Nephron (organoid): ENCODE measurements around the gene HSD3B1.

ENCODE experiments used
- H3K27ac Mint-ChIP-seq, 3 experiments: 2 replicates each; pipeline ENCODE4 v1.8.0; 2020; ENCODE audit warnings: mixed read lengths in 3 of 3, mild to moderate bottlenecking in 2 of 3, moderate library complexity in 1 of 3
- H3K27me3 Mint-ChIP-seq: 2 replicates; pipeline ENCODE4 v1.8.0; 2021; ENCODE audit warnings: low read depth, mild to moderate bottlenecking, moderate library complexity, mixed read lengths
- H3K36me3 Mint-ChIP-seq: 2 replicates; pipeline ENCODE4 v1.8.0; 2020; ENCODE audit warnings: low read depth, mixed read lengths
- H3K4me1 Mint-ChIP-seq: 2 replicates; pipeline ENCODE4 v1.8.0; 2020; ENCODE audit warnings: mixed read lengths
- H3K4me3 Mint-ChIP-seq, 3 experiments: 2 replicates each; pipeline ENCODE4 v1.8.0; 2020; ENCODE audit warnings: mild to moderate bottlenecking in 3 of 3, mixed read lengths in 3 of 3, moderate library complexity in 2 of 3
- H3K9me3 Mint-ChIP-seq: 2 replicates; pipeline ENCODE4 v1.8.0; 2020; ENCODE audit warnings: mixed read lengths
- CTCF ChIP-seq, 3 experiments: fragments of 200-600 bp; sonication (generic); IDR thresholded peaks; one replicate each; pipeline ENCODE4 v1.5.0; 2021; ENCODE audit warnings: antibody characterized with exemption in 3 of 3; ENCODE audit not compliant: unreplicated experiment in 3 of 3

Gene HSD3B1

GRCh38 chr1:119475866-119476439, 31.1 kb upstream of the HSD3B1 start:
- TF ChIP-seq CTCF (IDR thresholded peaks at IDR 0.05; ENCODE audit: unreplicated experiment in 3 of 3) = peak; percentile 64 to 74 (median 66)
- H3K27ac Mint-ChIP-seq = no peak overlapping the region
- H3K27me3 Mint-ChIP-seq = peaks cover 12% of the 10 kb centered on the region
- H3K36me3 Mint-ChIP-seq = no peaks in the 10 kb centered on the region
- H3K9me3 Mint-ChIP-seq = no peaks in the 10 kb centered on the region
- peaks cover 4% of the 10 kb centered on the region for H3K4me1 Mint-ChIP-seq
- no peak overlapping the region for H3K4me3 Mint-ChIP-seq

GRCh38 chr1:119477710-119478109, 29.3 kb upstream of the HSD3B1 start:
- no peak overlapping the region for H3K27ac Mint-ChIP-seq
- H3K4me3 Mint-ChIP-seq = no peak overlapping the region
- no peaks in the 10 kb centered on the region for H3K9me3 Mint-ChIP-seq
- TF ChIP-seq CTCF (IDR thresholded peaks at IDR 0.05; ENCODE audit: unreplicated experiment in 3 of 3) = no peak
- H3K27me3 Mint-ChIP-seq = peaks cover 16% of the 10 kb centered on the region
- H3K36me3 Mint-ChIP-seq = no peaks in the 10 kb centered on the region
- H3K4me1 Mint-ChIP-seq = peaks cover 8% of the 10 kb centered on the region

GRCh38 chr1:119480175-119480574, 26.8 kb upstream of the HSD3B1 start:
- no peak overlapping the region for H3K27ac Mint-ChIP-seq

GRCh38 chr1:119481951-119482350, 25.1 kb upstream of the HSD3B1 start:
- no peaks in the 10 kb centered on the region for H3K36me3 Mint-ChIP-seq
- TF ChIP-seq CTCF (IDR thresholded peaks at IDR 0.05; ENCODE audit: unreplicated experiment in 3 of 3) = no peak
- no peaks in the 10 kb centered on the region for H3K9me3 Mint-ChIP-seq
- H3K4me1 Mint-ChIP-seq = peaks cover 18% of the 10 kb centered on the region
- peaks cover 7% of the 10 kb centered on the region for H3K27me3 Mint-ChIP-seq
- no peak overlapping the region for H3K4me3 Mint-ChIP-seq
- no peak overlapping the region for H3K27ac Mint-ChIP-seq

More at GRCh38 chr1:119480175-119480574, 26.8 kb upstream of the HSD3B1 start:
- Mint-ChIP-seq H3K9me3 (no peaks in the 10 kb centered on the region), H3K4me3 (no peak overlapping the region), H3K27me3 (peaks cover 16% of the 10 kb centered on the region), H3K4me1 (peaks cover 22% of the 10 kb centered on the region), H3K36me3 (no peaks in the 10 kb centered on the region)
- TF ChIP-seq CTCF (IDR thresholded peaks at IDR 0.05; ENCODE audit: unreplicated experiment in 3 of 3) = no peak

- Mint-ChIP-seq H3K27ac (peak overlapping the region in 1 of 3 experiments; percentile 3), H3K9me3 (no peaks in the 10 kb centered on the region), H3K36me3 (no peaks in the 10 kb centered on the region), H3K27me3 (peaks cover 7% of the 10 kb centered on the region), H3K4me1 (peaks cover 18% of the 10 kb centered on the region), H3K4me3 (no peak overlapping the region)
- TF ChIP-seq CTCF (IDR thresholded peaks at IDR 0.05; ENCODE audit: unreplicated experiment in 3 of 3) = no peak
Measured at GRCh38 chr1:119482517-119483425, 24.2 kb upstream of the HSD3B1 start.
